ENCODE data around the gene TGM5.

DNA sequence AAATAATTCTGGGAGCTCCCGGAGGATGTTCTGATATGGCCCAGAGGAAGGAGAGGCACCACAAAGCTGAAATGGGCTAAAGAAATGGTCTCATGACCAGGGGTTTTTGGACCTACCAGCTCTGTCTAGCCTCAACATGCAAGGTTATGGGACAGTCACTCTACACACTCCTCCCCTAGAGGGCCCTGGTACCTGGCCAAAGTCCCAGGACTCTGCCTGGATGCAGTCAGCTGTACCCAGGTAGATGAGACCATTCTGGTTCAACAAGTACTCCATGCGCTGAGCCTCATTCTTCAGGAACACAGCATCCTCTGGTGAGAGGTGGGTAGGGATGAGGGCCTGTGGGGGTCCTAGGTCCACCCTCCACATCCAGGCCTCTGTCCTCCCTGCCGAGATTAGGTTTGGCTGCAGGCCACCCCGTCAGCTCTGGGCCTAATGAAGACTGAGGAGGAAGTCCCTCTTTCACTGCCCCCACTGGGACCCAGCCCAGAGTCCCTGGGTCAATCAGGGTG is 55.4 kb downstream of the TGM5 start:
- TF ChIP-seq, protein P1, sequence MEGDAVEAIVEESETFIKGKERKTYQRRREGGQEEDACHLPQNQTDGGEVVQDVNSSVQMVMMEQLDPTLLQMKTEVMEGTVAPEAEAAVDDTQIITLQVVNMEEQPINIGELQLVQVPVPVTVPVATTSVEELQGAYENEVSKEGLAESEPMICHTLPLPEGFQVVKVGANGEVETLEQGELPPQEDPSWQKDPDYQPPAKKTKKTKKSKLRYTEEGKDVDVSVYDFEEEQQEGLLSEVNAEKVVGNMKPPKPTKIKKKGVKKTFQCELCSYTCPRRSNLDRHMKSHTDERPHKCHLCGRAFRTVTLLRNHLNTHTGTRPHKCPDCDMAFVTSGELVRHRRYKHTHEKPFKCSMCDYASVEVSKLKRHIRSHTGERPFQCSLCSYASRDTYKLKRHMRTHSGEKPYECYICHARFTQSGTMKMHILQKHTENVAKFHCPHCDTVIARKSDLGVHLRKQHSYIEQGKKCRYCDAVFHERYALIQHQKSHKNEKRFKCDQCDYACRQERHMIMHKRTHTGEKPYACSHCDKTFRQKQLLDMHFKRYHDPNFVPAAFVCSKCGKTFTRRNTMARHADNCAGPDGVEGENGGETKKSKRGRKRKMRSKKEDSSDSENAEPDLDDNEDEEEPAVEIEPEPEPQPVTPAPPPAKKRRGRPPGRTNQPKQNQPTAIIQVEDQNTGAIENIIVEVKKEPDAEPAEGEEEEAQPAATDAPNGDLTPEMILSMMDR (IDR thresholded peaks at IDR 0.05), result no peak
- TF ChIP-seq POLR2A (IDR thresholded peaks at IDR 0.05), result no peak

All from right lobe of liver (tissue), 4 donors.